GM19239 (cell line): ENCODE data around the gene PRTG.

ENCODE experiments used
- DNase-seq: peaks from one replicate; pipeline ENCODE4 v3.0.0; 2011; ENCODE audit warnings: low spot score; ENCODE audit not compliant: insufficient read length
- FAIRE-seq: peaks from 2 replicates; lab custom pipeline; 2011; peaks lifted over from hg19 to GRCh38; lab: Jason Lieb, UNC

PRTG gene

GRCh38 chr15:55588070-55588814, 154.7 kb downstream of the PRTG start, which contains the start of gene PYGO1:
Gene PYGO1 (minus strand): TSS chr15:55588345. CDS start chr15:55587883, 462 bp downstream.
- DNase-seq (peak; percentile 68), FAIRE-seq (no peak)

GRCh38 chr15:55587321-55588069, 155.5 kb downstream of the PRTG start:
- FAIRE-seq: no peak

GRCh38 chr15:55586808-55587207, 156.1 kb downstream of the PRTG start:
- no peak for DNase-seq
- no peak for FAIRE-seq

More at GRCh38 chr15:55587321-55588069, 155.5 kb downstream of the PRTG start:
- no peak for DNase-seq

GRCh38 chr15:55576943-55577342, 166.0 kb downstream of the PRTG start:
- FAIRE-seq: no peak
- DNase-seq: no peak

GRCh38 chr15:55574096-55574495, 168.9 kb downstream of the PRTG start:
- DNase-seq (no peak), FAIRE-seq (no peak)

- no peak for FAIRE-seq
- no peak for DNase-seq
These were observed 169.7 kb downstream of the PRTG start for GRCh38 chr15:55573224-55573623.

GRCh38 chr15:55564347-55565145, 178.4 kb downstream of the PRTG start:
- no peak for DNase-seq
- FAIRE-seq: no peak

GRCh38 chr15:55562601-55563000, 180.4 kb downstream of the PRTG start:
- DNase-seq: no peak
- no peak for FAIRE-seq
